Endothelial cell of umbilical vein (primary cell): ENCODE results near the gene PNMA6F.

Experiments used
- POLR2A ChIP-seq: IDR thresholded peaks from 2 replicates; pipeline ENCODE4 v1.6.1; 2012; ENCODE audit warnings: low read depth, mild to moderate bottlenecking, control low read depth, low read length
- TF ChIP-seq, protein P1 (sequence below), 2 donors: IDR thresholded peaks; 1 replicate in 1 of 2; 2 replicates in 1 of 2; pipeline ENCODE4 v1.5.1; 2011; ENCODE audit warnings: low read length in 2 of 2, mild to moderate bottlenecking in 2 of 2, moderate library complexity in 2 of 2, control low read depth in 1 of 2, inconsistent platforms in 1 of 2, low read depth in 1 of 2; ENCODE audit not compliant: insufficient read depth in 1 of 2; ENCODE audit errors: extremely low read depth in 1 of 2

DNA sequence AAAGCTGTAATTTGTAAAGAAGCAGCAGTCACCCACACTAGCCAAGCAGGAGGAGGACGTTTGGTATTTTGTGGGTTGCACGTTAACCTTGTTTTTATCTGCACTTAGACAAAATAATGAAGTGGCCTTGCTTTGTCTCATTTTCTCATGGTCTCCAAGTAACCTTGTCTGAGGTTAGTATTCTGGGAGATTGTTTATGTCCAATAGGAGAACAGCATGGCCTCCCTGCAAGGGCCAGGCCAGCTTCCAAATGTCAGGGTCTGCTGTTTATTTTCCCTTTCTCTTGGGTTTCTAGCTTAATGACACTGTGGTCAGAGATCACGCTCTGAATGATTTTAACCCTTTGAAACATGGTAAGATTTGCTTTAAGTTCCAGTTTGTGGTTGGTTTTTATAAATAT lies 49.7 kb upstream of the PNMA6F start:
- TF ChIP-seq, protein P1, sequence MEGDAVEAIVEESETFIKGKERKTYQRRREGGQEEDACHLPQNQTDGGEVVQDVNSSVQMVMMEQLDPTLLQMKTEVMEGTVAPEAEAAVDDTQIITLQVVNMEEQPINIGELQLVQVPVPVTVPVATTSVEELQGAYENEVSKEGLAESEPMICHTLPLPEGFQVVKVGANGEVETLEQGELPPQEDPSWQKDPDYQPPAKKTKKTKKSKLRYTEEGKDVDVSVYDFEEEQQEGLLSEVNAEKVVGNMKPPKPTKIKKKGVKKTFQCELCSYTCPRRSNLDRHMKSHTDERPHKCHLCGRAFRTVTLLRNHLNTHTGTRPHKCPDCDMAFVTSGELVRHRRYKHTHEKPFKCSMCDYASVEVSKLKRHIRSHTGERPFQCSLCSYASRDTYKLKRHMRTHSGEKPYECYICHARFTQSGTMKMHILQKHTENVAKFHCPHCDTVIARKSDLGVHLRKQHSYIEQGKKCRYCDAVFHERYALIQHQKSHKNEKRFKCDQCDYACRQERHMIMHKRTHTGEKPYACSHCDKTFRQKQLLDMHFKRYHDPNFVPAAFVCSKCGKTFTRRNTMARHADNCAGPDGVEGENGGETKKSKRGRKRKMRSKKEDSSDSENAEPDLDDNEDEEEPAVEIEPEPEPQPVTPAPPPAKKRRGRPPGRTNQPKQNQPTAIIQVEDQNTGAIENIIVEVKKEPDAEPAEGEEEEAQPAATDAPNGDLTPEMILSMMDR (IDR thresholded peaks at IDR 0.05; ENCODE audit: extremely low read depth in 1 of 2, insufficient read depth in 1 of 2, low read depth in 1 of 2, low read length in 2 of 2) = no peak
- TF ChIP-seq POLR2A = no peak
